ENCODE data around the gene RFPL4AL1.
"Not testable (repeated sequence)": the region's sequence is repeated elsewhere in the genome, so short reads cannot be mapped to it uniquely, and the experiment has no call there.

The RFPL4AL1 gene

DNA sequence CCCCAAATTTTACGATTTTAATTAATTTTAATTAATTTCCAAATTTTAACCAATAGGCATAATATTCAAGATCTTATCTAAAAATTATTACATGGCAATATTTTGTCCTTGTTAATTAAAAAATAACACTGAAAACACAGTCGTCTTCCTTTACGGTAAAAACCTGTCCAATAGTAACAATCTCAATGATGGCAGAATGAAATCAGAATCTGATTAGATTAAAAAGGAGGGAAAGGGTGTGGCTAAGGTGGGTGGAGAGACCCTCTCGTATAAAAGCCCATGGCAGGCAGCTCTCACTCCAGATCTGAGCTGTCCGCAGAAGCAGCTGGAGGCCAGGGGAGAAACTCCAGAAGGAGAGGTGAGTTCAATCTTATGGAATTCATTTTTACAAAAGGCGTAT is at the start of gene RFPL4AL1:
Gene RFPL4AL1, plus strand, starts transcription at position 301 of the 400 bp plus-strand sequence. CDS start 2,687 bp downstream, outside the sequence.
- DNase-seq = not testable (repeated sequence)

DNA sequence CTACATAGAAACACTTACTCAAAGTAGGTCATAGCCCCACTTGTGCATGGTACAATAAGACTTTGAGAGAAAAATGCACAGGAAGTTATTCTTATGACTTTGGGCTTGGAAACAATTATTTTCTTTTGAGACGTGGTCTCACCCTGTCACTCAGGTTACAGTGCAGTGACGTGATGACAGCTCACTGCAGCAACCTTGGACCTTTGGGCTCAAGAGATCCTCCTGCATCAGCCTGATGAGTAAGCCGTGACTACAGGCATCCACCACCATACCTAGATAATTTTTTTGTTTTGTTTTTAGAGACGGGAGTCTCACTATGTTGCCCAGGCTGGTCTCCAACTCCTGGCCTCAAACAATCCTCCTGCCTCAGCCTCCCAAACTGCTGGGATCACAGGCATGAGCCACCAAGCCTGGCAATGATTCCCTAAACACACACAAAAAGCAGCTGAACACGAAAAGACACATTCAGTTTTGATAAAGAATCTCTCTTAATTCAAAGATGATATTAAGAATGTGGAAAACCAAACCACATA is 48.6 kb upstream of the RFPL4AL1 start:
- no peak for DNase-seq

DNA sequence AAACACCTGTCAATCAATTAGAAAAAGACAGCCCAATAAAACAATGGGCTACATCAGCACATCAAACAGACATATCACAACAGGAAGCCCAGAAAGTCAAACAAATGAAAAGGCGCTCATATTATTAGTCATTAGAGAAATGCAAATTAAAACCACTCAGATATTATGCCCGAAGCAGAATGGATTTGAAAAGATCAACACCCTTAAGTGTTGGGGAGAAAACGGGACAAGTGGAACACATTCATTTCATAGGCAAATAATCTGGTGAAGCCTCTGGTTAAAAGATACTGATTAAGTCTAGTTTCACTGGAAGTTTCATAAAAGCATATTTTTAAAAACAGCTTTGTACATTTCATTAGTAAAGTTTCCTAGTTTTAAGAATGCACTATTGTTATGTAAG is 48.1 kb upstream of the RFPL4AL1 start:
- DNase-seq = no peak

DNA sequence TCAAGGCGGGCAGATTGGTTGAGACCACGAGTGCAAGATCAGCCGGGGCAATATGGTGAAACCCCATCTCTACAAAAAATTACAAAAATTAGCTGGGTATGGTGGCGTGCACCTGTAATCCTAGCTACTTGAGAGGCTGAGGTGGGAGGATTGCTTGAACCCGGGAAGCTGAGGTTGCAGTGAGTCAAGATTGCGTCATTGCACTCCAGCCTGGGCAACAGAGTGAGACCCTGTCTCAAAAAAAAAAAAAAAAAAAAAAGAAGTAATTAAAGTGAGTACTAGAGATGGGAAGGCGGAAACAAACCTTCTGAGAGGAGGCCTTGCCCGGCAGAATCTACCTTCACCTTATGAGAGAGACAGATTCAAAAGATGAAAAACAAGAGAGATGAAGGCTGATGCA is 45.4 kb upstream of the RFPL4AL1 start:
- no peak for DNase-seq

DNA sequence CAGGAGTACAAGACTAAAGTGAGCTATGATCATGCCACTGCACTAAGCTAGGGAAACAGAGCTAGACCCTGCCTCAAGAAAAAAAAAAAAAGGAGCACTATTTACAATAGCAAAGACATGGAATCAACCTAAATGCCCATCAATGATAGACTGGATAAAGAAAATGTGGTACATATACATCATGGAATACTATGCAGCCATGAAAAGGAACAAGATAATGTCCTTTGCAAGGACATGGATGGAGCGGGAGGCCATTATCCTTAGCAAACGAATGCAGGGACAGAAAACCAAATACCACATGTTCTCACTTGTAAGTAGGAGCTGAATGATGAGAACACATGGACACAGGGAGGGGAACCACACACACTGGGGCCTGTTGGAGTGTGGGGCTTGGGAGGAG is 38.5 kb upstream of the RFPL4AL1 start:
- not testable (repeated sequence) for DNase-seq

DNA sequence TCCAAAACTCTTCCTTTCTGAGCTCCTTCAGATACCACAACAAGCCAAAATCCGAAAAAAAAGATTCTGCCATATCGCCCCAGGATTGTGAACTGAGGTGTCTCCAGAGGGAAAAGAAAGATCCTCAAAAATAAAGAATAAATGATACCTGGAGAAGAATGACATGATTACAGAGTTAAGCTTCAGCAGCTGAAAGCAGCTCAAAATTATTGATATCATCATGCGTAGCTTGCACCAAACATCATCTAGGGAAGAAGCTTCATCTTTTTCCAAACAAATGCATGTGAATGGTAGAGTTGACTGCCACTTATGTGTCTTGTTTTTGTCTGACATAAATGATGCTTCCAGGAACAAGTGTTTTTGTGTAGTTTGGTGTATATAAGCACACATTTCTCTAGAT is 30.6 kb upstream of the RFPL4AL1 start, which contains the start of gene NLRP9:
Gene NLRP9, minus strand, starts transcription at position 101 of the 400 bp plus-strand sequence. Its CDS starts 28 bp downstream, at position 73.
- DNase-seq = no peak

DNA sequence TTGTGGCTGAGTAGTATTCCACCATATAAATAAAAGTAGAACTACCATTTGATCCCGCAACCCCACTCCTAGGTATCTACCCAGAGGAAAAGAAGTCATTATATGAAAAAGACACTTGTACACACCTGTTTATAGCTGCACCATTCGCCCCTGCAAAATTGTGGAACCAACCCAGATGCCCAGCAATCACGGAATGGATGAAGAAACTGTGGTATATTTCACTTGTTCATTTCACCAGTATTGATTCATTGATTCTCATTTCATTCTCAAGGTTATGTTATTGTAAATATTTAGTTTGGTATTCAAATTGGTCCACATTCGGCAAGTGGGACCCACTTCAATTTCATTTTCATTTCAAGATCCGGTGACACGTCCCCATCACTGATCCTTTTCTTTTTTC is 18.2 kb upstream of the RFPL4AL1 start:
- DNase-seq = no peak

DNA sequence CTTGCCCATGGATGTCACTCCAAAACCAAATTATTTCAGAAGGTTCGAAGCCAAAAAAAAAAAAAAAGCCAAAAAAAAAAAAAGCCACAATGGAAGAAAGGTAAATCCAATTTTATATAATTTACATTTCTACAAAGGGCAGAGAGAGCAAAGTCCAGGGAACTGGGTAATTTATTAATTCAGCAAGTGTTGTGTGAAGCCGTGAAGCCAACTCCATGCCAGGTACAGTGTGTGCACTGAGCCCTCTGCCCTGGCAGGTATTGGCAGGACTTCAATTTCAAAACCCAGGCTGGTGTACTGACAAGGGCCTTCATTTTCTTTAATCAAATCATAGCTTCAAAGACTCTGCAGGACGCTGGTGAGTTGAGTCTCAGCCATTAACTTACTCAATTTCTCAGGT is 15.5 kb upstream of the RFPL4AL1 start:
- no peak for DNase-seq

DNA sequence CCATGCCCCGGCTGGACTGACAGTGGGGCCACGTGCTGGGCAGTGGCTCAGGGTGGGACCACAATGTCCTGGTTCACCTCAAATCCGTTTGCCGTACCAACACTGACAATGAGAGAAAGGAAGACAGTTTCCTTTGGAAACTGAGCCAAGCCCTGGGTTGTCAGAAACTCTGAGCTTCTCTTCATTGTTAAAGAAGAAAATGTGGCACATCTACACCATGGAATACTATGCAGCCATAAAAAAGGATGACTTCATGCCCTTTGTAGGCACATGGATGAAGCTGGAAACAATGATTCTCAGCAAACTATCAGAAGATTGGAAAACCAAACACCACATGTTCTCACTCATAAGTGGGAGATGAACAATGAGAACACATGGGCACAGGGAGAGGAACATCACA is 12.1 kb upstream of the RFPL4AL1 start:
- not testable (repeated sequence) for DNase-seq

DNA sequence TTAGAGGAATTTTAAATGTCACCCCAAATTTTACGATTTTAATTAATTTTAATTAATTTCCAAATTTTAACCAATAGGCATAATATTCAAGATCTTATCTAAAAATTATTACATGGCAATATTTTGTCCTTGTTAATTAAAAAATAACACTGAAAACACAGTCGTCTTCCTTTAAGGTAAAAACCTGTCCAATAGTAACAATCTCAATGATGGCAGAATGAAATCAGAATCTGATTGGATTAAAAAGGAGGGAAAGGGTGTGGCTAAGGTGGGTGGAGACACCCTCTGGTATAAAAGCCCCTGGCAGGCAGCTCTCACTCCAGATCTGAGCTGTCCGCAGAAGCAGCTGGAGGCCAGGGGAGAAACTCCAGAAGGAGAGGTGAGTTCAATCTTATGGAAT is 10.1 kb upstream of the RFPL4AL1 start, which contains the start of gene RFPL4A:
Gene RFPL4A, plus strand, starts transcription at position 301 of the 400 bp plus-strand sequence. CDS start 2,704 bp downstream, outside the sequence.
- DNase-seq = not testable (repeated sequence)

DNA sequence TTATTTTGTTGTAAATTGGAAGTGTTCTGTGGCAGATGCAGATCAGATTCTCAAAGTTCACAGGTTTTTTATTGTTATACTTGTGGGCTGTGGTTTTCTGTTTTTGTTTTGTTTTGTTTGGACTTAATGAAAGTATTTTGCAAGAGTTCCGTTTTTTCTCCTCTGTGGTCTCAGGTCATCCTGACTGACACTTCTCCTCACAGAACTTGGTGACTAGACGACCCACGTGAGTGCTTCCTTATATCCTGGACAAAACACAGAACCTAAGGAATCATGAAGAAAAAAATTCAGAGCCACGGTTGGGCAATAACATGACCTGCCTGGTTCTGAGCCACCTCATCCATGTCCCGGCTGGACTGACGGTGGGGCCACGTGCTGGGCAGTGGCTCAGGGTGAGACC is 2.5 kb upstream of the RFPL4AL1 start:
- peak; percentile 46 for DNase-seq

DNA sequence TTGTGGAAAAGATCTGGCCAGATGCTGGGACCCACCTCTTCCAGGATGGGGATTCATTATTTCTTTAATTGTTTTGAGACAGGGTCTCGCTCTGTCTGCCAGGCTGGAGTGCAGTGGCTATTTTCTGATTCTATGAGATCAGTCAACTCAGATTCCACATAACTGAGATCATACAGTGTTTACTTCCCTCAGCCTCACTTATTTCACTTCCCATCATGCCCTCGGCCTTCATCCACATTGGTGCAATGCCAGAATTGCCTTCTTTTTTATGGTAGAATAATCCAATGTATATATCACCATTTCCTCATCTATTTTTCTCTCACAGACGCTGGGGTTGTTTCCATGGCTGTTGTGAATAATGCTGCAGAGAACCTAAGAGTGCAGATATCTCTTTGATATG is 714 bp downstream of the RFPL4AL1 start:
- DNase-seq = not testable (repeated sequence)

DNA sequence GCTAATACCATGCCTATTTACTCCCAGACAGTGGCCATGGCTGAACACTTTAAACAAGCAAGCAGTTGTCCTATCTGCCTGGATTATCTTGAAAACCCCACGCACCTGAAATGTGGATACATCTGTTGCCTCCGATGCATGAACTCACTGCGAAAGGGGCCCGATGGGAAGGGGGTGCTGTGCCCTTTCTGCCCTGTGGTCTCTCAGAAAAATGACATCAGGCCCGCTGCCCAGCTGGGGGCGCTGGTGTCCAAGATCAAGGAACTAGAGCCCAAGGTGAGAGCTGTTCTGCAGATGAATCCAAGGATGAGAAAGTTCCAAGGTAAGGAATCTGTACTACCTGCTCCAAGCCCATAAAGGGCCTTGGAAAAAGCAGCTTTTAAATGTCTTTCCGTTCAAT is 8.6 kb downstream of the RFPL4AL1 start:
- DNase-seq = peak; percentile 26

DNA sequence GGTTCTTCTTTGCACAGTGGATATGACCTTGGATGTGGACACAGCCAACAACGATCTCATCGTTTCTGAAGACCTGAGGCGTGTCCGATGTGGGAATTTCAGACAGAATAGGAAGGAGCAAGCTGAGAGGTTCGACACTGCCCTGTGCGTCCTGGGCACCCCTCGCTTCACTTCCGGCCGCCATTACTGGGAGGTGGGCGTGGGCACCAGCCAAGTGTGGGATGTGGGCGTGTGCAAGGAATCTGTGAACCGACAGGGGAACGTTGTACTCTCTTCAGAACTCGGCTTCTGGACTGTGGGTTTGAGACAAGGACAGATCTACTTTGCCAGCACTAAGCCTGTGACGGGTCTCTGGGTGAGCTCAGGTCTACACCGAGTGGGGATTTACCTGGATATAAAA is 9.4 kb downstream of the RFPL4AL1 start:
- no peak for DNase-seq

DNA sequence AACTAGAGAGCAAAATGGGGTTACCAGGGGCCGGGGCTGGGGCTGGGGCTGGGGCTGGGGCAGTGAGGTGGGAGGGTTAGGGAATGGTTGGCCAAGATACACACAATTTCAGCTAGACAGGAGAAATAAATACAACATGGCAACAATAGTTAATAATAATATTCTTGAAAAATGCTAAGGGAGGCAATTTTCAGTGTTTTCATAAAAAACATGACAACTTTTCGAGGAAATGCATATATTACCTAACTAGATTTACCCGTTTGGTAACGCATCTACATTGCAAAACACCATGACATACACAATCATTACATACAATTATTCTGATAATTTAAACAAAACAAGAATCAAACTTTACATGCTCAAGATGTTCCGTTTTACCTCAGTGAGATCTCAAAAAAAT is 12.2 kb downstream of the RFPL4AL1 start:
- DNase-seq = no peak

DNA sequence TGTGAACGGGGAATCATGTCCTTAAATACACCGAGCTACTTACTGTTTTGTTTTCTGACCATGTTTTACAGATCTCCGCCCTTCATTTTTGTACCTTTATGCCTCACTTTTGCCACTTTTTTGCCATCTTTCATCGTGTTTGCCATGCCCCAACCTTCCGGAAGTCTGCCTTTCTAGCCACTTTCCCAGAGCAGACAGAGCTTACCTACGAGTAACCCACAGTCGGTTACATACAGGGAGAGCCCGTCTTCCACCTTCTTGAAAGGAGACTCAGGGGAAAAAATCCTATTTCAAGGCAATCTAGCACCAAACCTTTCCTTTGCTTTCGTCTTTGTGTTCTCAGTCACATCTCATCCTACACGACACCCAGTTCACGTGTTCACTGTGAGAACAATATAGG is 26.1 kb downstream of the RFPL4AL1 start:
- DNase-seq = no peak

DNA sequence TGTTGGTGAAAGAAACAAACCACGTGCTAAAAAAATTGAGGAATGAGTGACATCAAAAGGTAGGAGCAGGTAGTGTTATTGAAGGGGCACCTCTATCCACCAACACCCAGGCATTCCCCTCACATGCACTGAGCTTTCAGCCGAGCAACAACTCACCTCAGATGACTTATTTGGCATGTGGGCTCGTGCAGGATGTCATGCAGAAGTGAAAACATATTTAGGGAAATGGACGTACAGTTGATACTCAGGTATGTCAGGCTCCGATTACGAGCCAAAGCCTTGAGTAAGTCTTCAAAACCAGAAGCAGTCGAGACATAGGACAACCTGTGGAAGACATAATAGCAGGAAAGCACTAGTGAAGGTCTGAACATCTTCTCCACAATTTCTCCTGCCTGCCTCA is 32.5 kb downstream of the RFPL4AL1 start:
- DNase-seq = no peak

DNA sequence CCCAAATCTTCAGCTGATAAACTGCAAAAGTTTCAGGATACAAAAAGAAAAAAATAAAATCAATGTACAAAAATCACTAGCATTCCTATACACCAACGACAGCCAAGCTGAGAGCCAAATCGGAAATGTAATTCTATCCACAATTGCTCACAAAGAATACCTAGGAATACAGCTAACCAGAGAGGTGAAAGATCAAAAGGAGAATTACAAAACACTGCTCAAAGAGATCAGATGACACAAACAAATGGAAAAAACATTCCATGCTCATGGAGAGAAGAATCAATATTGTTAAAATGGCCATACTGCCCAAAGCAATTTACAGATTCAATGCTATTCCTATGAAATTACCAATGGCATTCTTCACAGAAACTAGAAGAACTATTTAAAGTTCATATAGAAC is 33.4 kb downstream of the RFPL4AL1 start:
- DNase-seq = no peak

DNA sequence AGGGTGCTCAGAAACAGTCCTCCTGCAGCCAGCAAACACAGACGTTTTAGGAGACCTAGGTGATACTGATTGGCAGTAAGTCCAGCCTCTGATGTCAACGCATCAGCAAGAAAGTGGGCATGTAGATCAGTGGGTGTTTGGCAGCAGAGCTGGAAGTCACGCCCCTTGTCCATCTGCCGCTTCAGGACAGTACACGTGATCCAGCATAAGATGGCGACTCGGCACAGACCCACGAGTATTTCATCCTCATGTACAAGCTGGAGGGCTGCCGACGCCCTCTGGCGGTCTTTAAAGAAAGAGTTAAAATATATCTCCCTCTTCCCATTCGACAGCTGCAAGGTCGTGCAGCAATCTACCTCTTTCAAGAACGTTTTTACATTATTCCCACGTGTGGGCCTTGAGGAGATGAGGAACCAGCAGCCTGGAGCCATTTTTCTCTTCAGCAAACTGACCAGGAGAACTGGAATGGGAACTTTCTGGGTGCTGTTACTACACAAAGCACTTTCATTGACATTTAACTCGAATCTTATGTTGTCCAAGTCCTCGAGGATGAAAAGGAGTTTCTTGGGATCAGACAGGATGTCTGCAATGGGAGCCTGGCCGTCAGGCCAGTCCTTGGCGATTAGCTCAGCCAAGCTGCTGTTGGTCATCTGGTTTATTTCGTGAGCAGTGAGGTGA is 40.6 kb downstream of the RFPL4AL1 start:
- peak; percentile 95 for DNase-seq

DNA sequence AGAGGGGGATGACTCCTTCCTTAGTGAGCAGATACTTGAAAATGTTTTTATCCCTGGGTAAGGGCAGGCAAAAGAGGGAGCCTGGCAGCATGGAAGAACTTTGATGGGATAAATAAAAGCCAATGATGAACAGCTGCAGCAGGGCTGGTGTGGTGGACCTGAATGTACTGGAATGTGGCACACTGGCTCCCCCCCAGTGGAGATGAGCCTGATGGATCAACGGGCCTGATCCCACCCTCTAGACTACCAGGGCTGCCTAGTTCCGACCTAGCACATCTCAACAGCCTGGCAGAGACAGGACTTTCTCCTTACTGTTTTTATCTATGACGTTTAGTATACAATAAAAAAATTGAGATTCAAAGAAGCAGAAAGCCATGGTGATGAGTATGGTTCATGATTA is 42.4 kb downstream of the RFPL4AL1 start:
- DNase-seq = no peak

DNA sequence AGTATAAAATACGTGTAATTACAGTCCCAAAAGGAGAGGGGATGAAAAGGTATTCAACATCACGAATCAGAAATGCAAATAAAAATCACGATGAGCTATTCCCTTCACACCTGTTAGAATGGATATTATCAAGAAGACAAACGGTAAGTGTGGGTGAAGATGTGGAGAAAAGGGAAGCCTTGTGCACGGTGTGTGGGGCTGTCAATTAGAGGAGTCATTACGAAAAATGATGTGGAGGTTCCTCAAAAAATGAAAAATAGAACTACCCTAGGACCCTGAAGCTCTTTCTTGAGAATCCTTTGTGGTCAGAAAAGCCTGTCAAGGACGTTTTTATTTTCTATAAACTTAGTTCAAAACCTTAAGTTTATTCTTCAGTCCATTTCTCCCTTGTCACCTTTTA is 43.5 kb downstream of the RFPL4AL1 start:
- no peak for DNase-seq

DNA sequence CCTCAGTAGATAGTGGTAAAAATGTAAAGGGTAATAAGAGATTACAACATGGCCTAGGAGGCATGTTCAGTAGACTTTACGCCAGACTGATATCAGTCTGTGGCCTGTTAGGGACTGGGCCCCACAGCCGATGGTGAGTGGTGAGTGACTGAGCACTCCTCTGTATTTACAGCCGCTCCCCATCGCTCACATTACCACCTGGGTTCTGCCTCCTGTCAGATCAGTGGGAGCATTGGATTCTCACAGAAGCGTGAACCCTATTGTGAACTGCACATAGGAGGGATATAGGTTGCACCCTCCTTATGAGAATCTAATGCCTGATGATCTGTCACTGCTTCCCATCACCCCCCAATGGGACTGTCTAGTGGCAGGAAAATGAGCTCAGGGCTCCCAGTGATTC is 45.0 kb downstream of the RFPL4AL1 start:
- DNase-seq = no peak

DNA sequence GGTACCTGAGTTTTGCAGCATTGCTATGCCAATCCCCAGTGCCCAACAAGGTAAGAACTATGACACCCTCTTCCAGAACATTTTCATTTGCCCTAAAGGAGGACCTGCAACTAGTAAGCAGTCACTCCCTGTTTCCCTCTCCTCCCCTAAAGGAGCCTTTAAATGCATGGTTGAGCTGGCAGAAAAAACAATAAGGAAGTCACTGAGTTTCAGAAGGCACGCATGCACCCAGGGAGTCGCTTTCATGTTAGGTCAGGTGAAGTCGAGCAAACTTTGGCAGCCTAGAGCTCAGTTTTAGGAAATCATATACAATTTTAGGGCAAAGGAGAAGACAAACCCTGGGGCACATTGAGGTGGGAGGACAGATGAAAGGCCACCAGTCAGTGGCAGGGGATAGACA is 51.1 kb downstream of the RFPL4AL1 start:
- DNase-seq = no peak
